Glutamatergic neuron (in vitro differentiated cells): Measurements from ENCODE around the gene MEI4. TPM values are rescaled to one million over a fixed set of nuclear protein-coding genes. Genes with fewer than 3 reads are reported as not detected.
A peak's percentile ranks its signal among the peaks of the same experiment; 100 is the strongest.
"Not testable (repeated sequence)": the region's sequence is repeated elsewhere in the genome, so short reads cannot be mapped to it uniquely, and the experiment has no call there.

Experiments
- DNase-seq: peaks from one replicate; pipeline ENCODE4 v3.0.0; 2022
- H3K27ac Mint-ChIP-seq: one replicate; pipeline ENCODE4 v1.8.0; 2020; ENCODE audit warnings: mild to moderate bottlenecking, mixed read lengths, inconsistent platforms; ENCODE audit not compliant: unreplicated experiment
- H3K27me3 Mint-ChIP-seq: one replicate; pipeline ENCODE4 v1.8.0; 2020; ENCODE audit warnings: mild to moderate bottlenecking, moderate library complexity, mixed read lengths, inconsistent platforms; ENCODE audit not compliant: unreplicated experiment
- H3K36me3 Mint-ChIP-seq: one replicate; pipeline ENCODE4 v1.8.0; 2020; ENCODE audit warnings: mild to moderate bottlenecking, mixed read lengths, inconsistent platforms; ENCODE audit not compliant: unreplicated experiment
- H3K4me1 Mint-ChIP-seq: one replicate; pipeline ENCODE4 v1.8.0; 2020; ENCODE audit warnings: mild to moderate bottlenecking, low read depth, mixed read lengths, inconsistent platforms; ENCODE audit not compliant: unreplicated experiment
- H3K4me3 Mint-ChIP-seq: one replicate; pipeline ENCODE4 v1.8.0; 2020; ENCODE audit warnings: mild to moderate bottlenecking, mixed read lengths, inconsistent platforms; ENCODE audit not compliant: unreplicated experiment
- H3K9me3 Mint-ChIP-seq: one replicate; pipeline ENCODE4 v1.8.0; 2020; ENCODE audit warnings: mild to moderate bottlenecking, moderate library complexity, mixed read lengths, inconsistent platforms; ENCODE audit not compliant: unreplicated experiment
- CTCF ChIP-seq: fragments of 200-600 bp; sonication (generic); IDR thresholded peaks from one replicate; pipeline ENCODE4 v1.5.0; 2021; ENCODE audit not compliant: partially characterized antibody, unreplicated experiment
- total RNA-seq: library from RNA; stranded (reverse); fragmentation: NEBNext Ultra II Directional; extraction: Animal tissue kit (Norgen Biotek cat#: 25700); gene quantifications from one replicate; pipeline ENCODE4 v1.2.1, GENCODE V29; 2021; ENCODE audit not compliant: unreplicated experiment

MEI4 gene
- total RNA-seq, 1 donor from 2014 or later, result 0.86 TPM

- no peak for DNase-seq
- Mint-ChIP-seq H3K27ac (peak overlapping the region; percentile 22), H3K9me3 (no peaks in the 10 kb centered on the region), H3K4me3 (peak overlapping the region; percentile 12), H3K36me3 (no peaks in the 10 kb centered on the region), H3K4me1 (peaks cover 29% of the 10 kb centered on the region), H3K27me3 (no peaks in the 10 kb centered on the region)
- TF ChIP-seq CTCF, result no peak
Measured at GRCh38 chr6:77688649-77689048, 35.8 kb downstream of the MEI4 start.

- not testable (repeated sequence) for H3K4me1 Mint-ChIP-seq, H3K27me3 Mint-ChIP-seq, H3K36me3 Mint-ChIP-seq, H3K4me3 Mint-ChIP-seq, H3K27ac Mint-ChIP-seq, H3K9me3 Mint-ChIP-seq, DNase-seq
Measured at GRCh38 chr6:77700095-77700494, 47.3 kb downstream of the MEI4 start.

- Mint-ChIP-seq H3K4me1 (peaks cover 4% of the 10 kb centered on the region), H3K9me3 (no peaks in the 10 kb centered on the region), H3K4me3 (no peak overlapping the region), H3K27me3 (no peaks in the 10 kb centered on the region), H3K27ac (no peak overlapping the region), H3K36me3 (peaks cover 10% of the 10 kb centered on the region)
- DNase-seq, result no peak
- TF ChIP-seq CTCF, result no peak
Measured at GRCh38 chr6:77707603-77708002, 54.8 kb downstream of the MEI4 start.

- no peak overlapping the region for H3K27ac Mint-ChIP-seq
- no peak overlapping the region for H3K4me3 Mint-ChIP-seq
- TF ChIP-seq CTCF, result no peak
- DNase-seq, result no peak
- H3K4me1 Mint-ChIP-seq, result peaks cover 10% of the 10 kb centered on the region
- H3K27me3 Mint-ChIP-seq, result no peaks in the 10 kb centered on the region
- no peaks in the 10 kb centered on the region for H3K9me3 Mint-ChIP-seq
- H3K36me3 Mint-ChIP-seq, result no peaks in the 10 kb centered on the region
Measured at GRCh38 chr6:77715588-77715987, 62.7 kb downstream of the MEI4 start.

- Mint-ChIP-seq H3K27ac (no peak overlapping the region), H3K9me3 (no peaks in the 10 kb centered on the region), H3K4me3 (no peak overlapping the region), H3K36me3 (no peaks in the 10 kb centered on the region), H3K27me3 (no peaks in the 10 kb centered on the region), H3K4me1 (peaks cover 9% of the 10 kb centered on the region)
- DNase-seq, result no peak
- no peak for TF ChIP-seq CTCF
Measured at GRCh38 chr6:77716311-77716710, 63.5 kb downstream of the MEI4 start.

- not testable (repeated sequence) for H3K9me3 Mint-ChIP-seq, H3K27me3 Mint-ChIP-seq, DNase-seq, H3K27ac Mint-ChIP-seq, H3K4me3 Mint-ChIP-seq, H3K4me1 Mint-ChIP-seq
- H3K36me3 Mint-ChIP-seq, result peaks cover 15% of the 10 kb centered on the region
Measured at GRCh38 chr6:77736010-77736409, 83.2 kb downstream of the MEI4 start.
